K562 (cell line): ENCODE data around the gene PIK3CB.

Source experiments
- CEBPB ChIP-seq: fragments of 450-650 bp; IDR thresholded peaks from 2 replicates; pipeline ENCODE4 v1.6.1; 2016; ENCODE audit warnings: missing genetic modification characterization, missing compliant biosample characterization
- ZEB2 ChIP-seq: fragments of 450-650 bp; IDR thresholded peaks from 2 replicates; pipeline ENCODE4 v1.6.1; 2016
- TF ChIP-seq, protein P1 (sequence below): fragments of 450-650 bp; IDR thresholded peaks from 2 replicates; pipeline ENCODE4 v1.6.1; 2016; ENCODE audit warnings: antibody characterized with exemption

DNA sequence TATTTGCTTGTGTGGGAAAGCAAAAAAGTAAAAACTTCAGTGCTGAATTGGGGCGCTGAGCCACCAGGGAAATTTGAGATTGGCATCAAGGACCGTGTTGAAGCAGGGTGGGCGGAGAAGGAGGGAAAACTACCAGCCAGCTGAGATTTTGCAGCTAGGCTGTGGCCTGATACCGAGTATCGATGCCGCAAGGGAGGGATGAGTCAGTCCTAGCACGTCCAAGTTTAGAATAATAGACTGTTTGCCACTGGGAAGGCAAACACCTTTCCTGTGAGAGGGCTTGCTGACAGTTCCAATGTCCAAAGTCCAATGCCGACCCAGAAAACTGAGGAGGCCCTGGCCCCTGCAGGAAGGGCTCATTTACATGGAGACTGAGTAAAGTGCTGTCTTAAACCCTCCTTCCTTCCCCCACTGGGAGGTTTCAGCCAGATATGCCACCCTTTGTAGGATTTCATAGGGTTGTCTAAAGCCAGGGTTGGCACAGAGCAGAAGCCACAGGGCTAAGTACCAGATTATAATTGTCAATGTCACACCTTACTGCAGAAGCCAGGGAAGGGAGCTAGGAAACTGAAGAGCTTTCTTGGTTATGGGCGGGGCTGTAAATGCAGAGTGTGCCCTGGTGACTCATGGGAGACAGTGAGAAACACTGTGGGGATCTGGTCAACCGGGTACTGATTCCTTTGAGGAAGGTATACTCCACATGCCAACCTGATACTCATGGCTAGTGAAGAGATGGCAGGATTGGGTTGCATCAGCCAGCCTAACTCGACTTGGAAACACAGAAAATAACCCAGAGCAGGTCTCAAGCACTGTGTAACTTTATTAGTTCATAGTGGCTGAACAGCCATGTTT lies 28.4 kb upstream of the PIK3CB start:
- TF ChIP-seq, protein P1, sequence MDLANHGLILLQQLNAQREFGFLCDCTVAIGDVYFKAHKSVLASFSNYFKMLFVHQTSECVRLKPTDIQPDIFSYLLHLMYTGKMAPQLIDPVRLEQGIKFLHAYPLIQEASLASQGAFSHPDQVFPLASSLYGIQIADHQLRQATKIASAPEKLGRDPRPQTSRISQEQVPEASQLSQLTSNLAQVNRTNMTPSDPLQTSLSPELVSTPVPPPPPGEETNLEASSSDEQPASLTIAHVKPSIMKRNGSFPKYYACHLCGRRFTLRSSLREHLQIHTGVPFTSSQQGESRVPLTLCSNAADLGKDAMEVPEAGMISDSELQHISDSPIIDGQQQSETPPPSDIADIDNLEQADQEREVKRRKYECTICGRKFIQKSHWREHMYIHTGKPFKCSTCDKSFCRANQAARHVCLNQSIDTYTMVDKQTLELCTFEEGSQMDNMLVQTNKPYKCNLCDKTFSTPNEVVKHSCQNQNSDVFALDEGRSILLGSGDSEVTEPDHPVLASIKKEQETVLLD, result no peak
- TF ChIP-seq CEBPB (no peak), ZEB2 (no peak)
